ENCODE results near the gene DEFB123. TPM values are rescaled to one million over a fixed set of nuclear protein-coding genes. Genes with fewer than 3 reads are reported as not detected.

Gene DEFB123, protein sequence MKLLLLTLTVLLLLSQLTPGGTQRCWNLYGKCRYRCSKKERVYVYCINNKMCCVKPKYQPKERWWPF
- total RNA-seq = not detected

GRCh38 chr20:31440012-31440659, at the start of gene DEFB123:
Gene DEFB123 (plus strand): TSS chr20:31440632. CDS start chr20:31440699, 67 bp downstream.
- H3K36me3 ChIP-seq (ENCODE audit: control insufficient read depth in 3 of 3, insufficient read depth in 3 of 3, low read length in 3 of 3) = no peaks in the 10 kb centered on the region
- no peaks in the 10 kb centered on the region for H3K9me3 ChIP-seq (ENCODE audit: control insufficient read depth in 3 of 3, low read length in 3 of 3)
- no peak within 1 kb of the TSS for H3K27ac ChIP-seq (ENCODE audit: low read depth, low read length)
- H3K9ac ChIP-seq (ENCODE audit: low read depth in 1 of 3, low read length in 3 of 3) = no peak within 1 kb of the TSS
- no peak within 1 kb of the TSS for H3K4me3 ChIP-seq (ENCODE audit: low read length in 3 of 3)
- H3K27me3 ChIP-seq (ENCODE audit: control insufficient read depth in 3 of 3, insufficient read depth in 3 of 3, low read length in 3 of 3) = peaks cover 0 to 3% (median 0%) of the 10 kb centered on the region in 3 donors
- H3K4me1 ChIP-seq (ENCODE audit: control insufficient read depth in 3 of 3, insufficient read depth in 3 of 3, low read length in 3 of 3) = no peaks in the 10 kb centered on the region

DNA sequence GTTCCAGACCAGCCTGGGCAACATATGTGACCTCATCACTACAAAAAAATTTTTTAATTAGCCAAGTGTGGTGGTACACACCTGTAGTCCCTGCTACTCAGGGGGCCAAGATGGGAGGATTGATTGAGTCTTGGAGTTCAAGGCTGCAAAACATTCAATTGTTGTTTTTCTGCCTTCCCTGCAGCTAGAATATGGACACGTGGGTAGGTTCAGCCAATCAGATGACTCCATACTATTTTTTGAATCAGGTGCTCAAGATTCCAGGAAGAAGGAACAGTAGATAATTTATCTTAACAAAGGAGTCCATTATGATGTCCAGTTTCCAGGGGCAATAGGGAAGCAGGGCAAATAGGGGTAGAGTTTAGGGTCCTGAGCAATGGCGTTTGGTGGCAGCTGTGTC, 47.6 kb upstream of the DEFB123 start:
- no peak overlapping the region for H3K27ac ChIP-seq (ENCODE audit: low read depth, low read length)
- H3K27me3 ChIP-seq (ENCODE audit: control insufficient read depth in 3 of 3, insufficient read depth in 3 of 3, low read length in 3 of 3) = no peaks in the 10 kb centered on the region
- H3K9me3 ChIP-seq (ENCODE audit: control insufficient read depth in 3 of 3, low read length in 3 of 3) = peaks cover 0 to 2% (median 0%) of the 10 kb centered on the region in 3 donors
- no peak overlapping the region for H3K4me3 ChIP-seq (ENCODE audit: low read length in 3 of 3)
- H3K4me1 ChIP-seq (ENCODE audit: control insufficient read depth in 3 of 3, insufficient read depth in 3 of 3, low read length in 3 of 3) = no peaks in the 10 kb centered on the region
- no peak overlapping the region for H3K9ac ChIP-seq (ENCODE audit: low read depth in 1 of 3, low read length in 3 of 3)
- H3K36me3 ChIP-seq (ENCODE audit: control insufficient read depth in 3 of 3, insufficient read depth in 3 of 3, low read length in 3 of 3) = no peaks in the 10 kb centered on the region

- no peaks in the 10 kb centered on the region for H3K4me1 ChIP-seq (ENCODE audit: control insufficient read depth in 3 of 3, insufficient read depth in 3 of 3, low read length in 3 of 3)
- no peaks in the 10 kb centered on the region for H3K27me3 ChIP-seq (ENCODE audit: control insufficient read depth in 3 of 3, insufficient read depth in 3 of 3, low read length in 3 of 3)
- H3K4me3 ChIP-seq (ENCODE audit: low read length in 3 of 3) = no peak overlapping the region
- H3K9ac ChIP-seq (ENCODE audit: low read depth in 1 of 3, low read length in 3 of 3) = no peak overlapping the region
- no peaks in the 10 kb centered on the region for H3K36me3 ChIP-seq (ENCODE audit: control insufficient read depth in 3 of 3, insufficient read depth in 3 of 3, low read length in 3 of 3)
- H3K9me3 ChIP-seq (ENCODE audit: control insufficient read depth in 3 of 3, low read length in 3 of 3) = peaks cover 0 to 2% (median 0%) of the 10 kb centered on the region in 3 donors
- H3K27ac ChIP-seq (ENCODE audit: low read depth, low read length) = no peak overlapping the region
Measured at GRCh38 chr20:31394900-31395299, 45.5 kb upstream of the DEFB123 start.

- Histone ChIP-seq H3K36me3 (ENCODE audit: control insufficient read depth in 3 of 3, insufficient read depth in 3 of 3, low read length in 3 of 3) (no peaks in the 10 kb centered on the region), H3K9me3 (ENCODE audit: control insufficient read depth in 3 of 3, low read length in 3 of 3) (peaks cover 0 to 2% (median 0%) of the 10 kb centered on the region in 3 donors), H3K4me3 (ENCODE audit: low read length in 3 of 3) (no peak overlapping the region), H3K4me1 (ENCODE audit: control insufficient read depth in 3 of 3, insufficient read depth in 3 of 3, low read length in 3 of 3) (no peaks in the 10 kb centered on the region), H3K27ac (ENCODE audit: low read depth, low read length) (no peak overlapping the region), H3K9ac (ENCODE audit: low read depth in 1 of 3, low read length in 3 of 3) (no peak overlapping the region), H3K27me3 (ENCODE audit: control insufficient read depth in 3 of 3, insufficient read depth in 3 of 3, low read length in 3 of 3) (no peaks in the 10 kb centered on the region)
Measured at GRCh38 chr20:31403886-31404285, 36.5 kb upstream of the DEFB123 start.

- H3K27me3 ChIP-seq (ENCODE audit: control insufficient read depth in 3 of 3, insufficient read depth in 3 of 3, low read length in 3 of 3) = no peaks in the 10 kb centered on the region
- H3K27ac ChIP-seq (ENCODE audit: low read depth, low read length) = no peak within 1 kb of the TSS
- H3K36me3 ChIP-seq (ENCODE audit: control insufficient read depth in 3 of 3, insufficient read depth in 3 of 3, low read length in 3 of 3) = no peaks in the 10 kb centered on the region
- peaks cover 0 to 2% (median 0%) of the 10 kb centered on the region in 3 donors for H3K9me3 ChIP-seq (ENCODE audit: control insufficient read depth in 3 of 3, low read length in 3 of 3)
- no peak within 1 kb of the TSS for H3K4me3 ChIP-seq (ENCODE audit: low read length in 3 of 3)
- no peaks in the 10 kb centered on the region for H3K4me1 ChIP-seq (ENCODE audit: control insufficient read depth in 3 of 3, insufficient read depth in 3 of 3, low read length in 3 of 3)
- no peak within 1 kb of the TSS for H3K9ac ChIP-seq (ENCODE audit: low read depth in 1 of 3, low read length in 3 of 3)
Measured at GRCh38 chr20:31406115-31406514, 34.3 kb upstream of the DEFB123 start, which contains the start of gene DEFB121. Gene DEFB121 (minus strand): TSS chr20:31406215. CDS start chr20:31406152, 63 bp downstream.

DNA sequence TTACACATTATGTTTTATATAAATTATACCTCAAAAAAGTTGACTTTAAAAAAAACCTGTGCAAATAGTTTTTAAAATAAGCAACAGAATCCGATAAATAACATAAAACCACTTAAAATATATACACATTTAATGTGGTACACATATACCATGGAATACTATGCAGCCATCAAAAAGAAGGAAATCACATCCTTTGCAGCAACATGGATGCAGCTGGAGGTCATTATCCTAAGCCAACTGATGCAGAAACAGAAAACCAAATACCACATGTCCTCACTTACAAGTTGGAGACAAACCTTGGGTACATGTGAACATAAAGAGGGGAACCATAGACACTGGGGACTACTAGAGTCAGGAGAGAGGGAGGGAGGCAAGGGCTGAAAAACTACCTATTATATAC, 30.4 kb upstream of the DEFB123 start:
- no peaks in the 10 kb centered on the region for H3K4me1 ChIP-seq (ENCODE audit: control insufficient read depth in 3 of 3, insufficient read depth in 3 of 3, low read length in 3 of 3)
- H3K27me3 ChIP-seq (ENCODE audit: control insufficient read depth in 3 of 3, insufficient read depth in 3 of 3, low read length in 3 of 3) = peaks cover 0 to 3% (median 0%) of the 10 kb centered on the region in 3 donors

DNA sequence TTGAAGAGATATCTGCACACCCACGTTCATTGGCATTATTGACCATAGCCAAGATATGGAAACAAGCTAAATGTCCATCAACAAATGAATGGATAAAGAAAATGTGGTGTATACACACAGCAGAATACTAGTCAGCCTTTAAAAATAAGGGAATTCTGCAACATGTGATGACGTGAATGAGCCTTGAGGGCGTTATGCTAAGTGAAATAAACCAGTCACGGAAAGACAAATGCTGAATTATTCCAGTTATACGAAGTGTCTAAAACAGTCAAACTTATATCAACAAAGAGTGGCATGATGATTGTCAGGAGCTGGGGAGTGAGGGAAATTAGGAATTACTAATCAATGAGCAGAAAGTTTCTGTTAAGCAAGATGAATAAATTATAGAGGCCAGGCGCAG, 26.1 kb upstream of the DEFB123 start:
- no peaks in the 10 kb centered on the region for H3K36me3 ChIP-seq (ENCODE audit: control insufficient read depth in 3 of 3, insufficient read depth in 3 of 3, low read length in 3 of 3)
- H3K27ac ChIP-seq (ENCODE audit: low read depth, low read length) = no peak overlapping the region
- no peak overlapping the region for H3K4me3 ChIP-seq (ENCODE audit: low read length in 3 of 3)
- H3K9me3 ChIP-seq (ENCODE audit: control insufficient read depth in 3 of 3, low read length in 3 of 3) = no peaks in the 10 kb centered on the region
- peaks cover 0 to 3% (median 0%) of the 10 kb centered on the region in 3 donors for H3K27me3 ChIP-seq (ENCODE audit: control insufficient read depth in 3 of 3, insufficient read depth in 3 of 3, low read length in 3 of 3)
- H3K9ac ChIP-seq (ENCODE audit: low read depth in 1 of 3, low read length in 3 of 3) = no peak overlapping the region
- H3K4me1 ChIP-seq (ENCODE audit: control insufficient read depth in 3 of 3, insufficient read depth in 3 of 3, low read length in 3 of 3) = no peaks in the 10 kb centered on the region

More for the DNA sequence above, 30.4 kb upstream of the DEFB123 start:
- Histone ChIP-seq H3K4me3 (ENCODE audit: low read length in 3 of 3) (no peak overlapping the region), H3K36me3 (ENCODE audit: control insufficient read depth in 3 of 3, insufficient read depth in 3 of 3, low read length in 3 of 3) (no peaks in the 10 kb centered on the region), H3K9me3 (ENCODE audit: control insufficient read depth in 3 of 3, low read length in 3 of 3) (no peaks in the 10 kb centered on the region), H3K27ac (ENCODE audit: low read depth, low read length) (no peak overlapping the region), H3K9ac (ENCODE audit: low read depth in 1 of 3, low read length in 3 of 3) (no peak overlapping the region)

- no peak overlapping the region for H3K4me3 ChIP-seq (ENCODE audit: low read length in 3 of 3)
- no peak overlapping the region for H3K9ac ChIP-seq (ENCODE audit: low read depth in 1 of 3, low read length in 3 of 3)
- no peak overlapping the region for H3K27ac ChIP-seq (ENCODE audit: low read depth, low read length)
- no peaks in the 10 kb centered on the region for H3K9me3 ChIP-seq (ENCODE audit: control insufficient read depth in 3 of 3, low read length in 3 of 3)
- H3K36me3 ChIP-seq (ENCODE audit: control insufficient read depth in 3 of 3, insufficient read depth in 3 of 3, low read length in 3 of 3) = no peaks in the 10 kb centered on the region
- H3K4me1 ChIP-seq (ENCODE audit: control insufficient read depth in 3 of 3, insufficient read depth in 3 of 3, low read length in 3 of 3) = no peaks in the 10 kb centered on the region
- peaks cover 0 to 3% (median 0%) of the 10 kb centered on the region in 3 donors for H3K27me3 ChIP-seq (ENCODE audit: control insufficient read depth in 3 of 3, insufficient read depth in 3 of 3, low read length in 3 of 3)
Measured at GRCh38 chr20:31415653-31416052, 24.8 kb upstream of the DEFB123 start.

- Histone ChIP-seq H3K4me1 (ENCODE audit: control insufficient read depth in 3 of 3, insufficient read depth in 3 of 3, low read length in 3 of 3) (no peaks in the 10 kb centered on the region), H3K4me3 (ENCODE audit: low read length in 3 of 3) (no peak overlapping the region), H3K9ac (ENCODE audit: low read depth in 1 of 3, low read length in 3 of 3) (no peak overlapping the region), H3K9me3 (ENCODE audit: control insufficient read depth in 3 of 3, low read length in 3 of 3) (no peaks in the 10 kb centered on the region), H3K27me3 (ENCODE audit: control insufficient read depth in 3 of 3, insufficient read depth in 3 of 3, low read length in 3 of 3) (peaks cover 0 to 3% (median 0%) of the 10 kb centered on the region in 3 donors), H3K36me3 (ENCODE audit: control insufficient read depth in 3 of 3, insufficient read depth in 3 of 3, low read length in 3 of 3) (no peaks in the 10 kb centered on the region), H3K27ac (ENCODE audit: low read depth, low read length) (no peak overlapping the region)
Measured at GRCh38 chr20:31418307-31418706, 22.1 kb upstream of the DEFB123 start.

DNA sequence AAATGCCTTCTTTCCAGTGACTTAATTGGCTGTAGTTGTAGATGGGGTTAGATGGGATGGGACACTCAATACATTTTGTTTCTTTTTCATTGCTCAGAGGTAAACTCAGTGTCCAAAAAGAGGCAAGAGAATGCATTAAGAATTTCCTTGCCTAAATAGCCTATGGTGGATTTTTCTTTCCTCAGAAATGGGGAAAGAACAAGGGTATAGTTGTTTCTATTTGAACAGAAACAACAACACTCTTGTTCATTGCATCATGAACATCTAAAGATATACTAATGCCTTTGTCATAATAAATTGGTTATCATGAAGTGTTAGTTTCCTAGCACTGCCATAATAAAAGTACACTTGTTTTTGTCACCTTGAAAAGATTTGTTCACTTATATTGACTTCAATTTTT, 14.6 kb upstream of the DEFB123 start:
- Histone ChIP-seq H3K36me3 (ENCODE audit: control insufficient read depth in 3 of 3, insufficient read depth in 3 of 3, low read length in 3 of 3) (no peaks in the 10 kb centered on the region), H3K4me1 (ENCODE audit: control insufficient read depth in 3 of 3, insufficient read depth in 3 of 3, low read length in 3 of 3) (no peaks in the 10 kb centered on the region), H3K4me3 (ENCODE audit: low read length in 3 of 3) (no peak overlapping the region), H3K27ac (ENCODE audit: low read depth, low read length) (no peak overlapping the region), H3K27me3 (ENCODE audit: control insufficient read depth in 3 of 3, insufficient read depth in 3 of 3, low read length in 3 of 3) (peaks cover 0 to 8% (median 0%) of the 10 kb centered on the region in 3 donors), H3K9me3 (ENCODE audit: control insufficient read depth in 3 of 3, low read length in 3 of 3) (no peaks in the 10 kb centered on the region), H3K9ac (ENCODE audit: low read depth in 1 of 3, low read length in 3 of 3) (no peak overlapping the region)

Data from skeletal muscle tissue (tissue), 4 donors.